Osteocyte (in vitro differentiated cells): Measurements from ENCODE around the gene ENO3. TPM values are rescaled to one million over a fixed set of nuclear protein-coding genes. Genes with fewer than 3 reads are reported as not detected.
A peak's percentile ranks its signal among the peaks of the same experiment; 100 is the strongest.

Source experiments
- DNase-seq: peaks from one replicate; pipeline ENCODE4 v3.0.0; 2021; ENCODE audit warnings: mixed read lengths; ENCODE audit not compliant: unreplicated experiment; ENCODE audit errors: extremely low spot score
- H3K27ac Mint-ChIP-seq: one replicate; pipeline ENCODE4 v1.8.0; 2021; ENCODE audit warnings: mild to moderate bottlenecking, mixed read lengths; ENCODE audit not compliant: unreplicated experiment
- H3K27me3 Mint-ChIP-seq: one replicate; pipeline ENCODE4 v1.8.0; 2021; ENCODE audit warnings: mixed read lengths; ENCODE audit not compliant: unreplicated experiment
- H3K36me3 Mint-ChIP-seq: one replicate; pipeline ENCODE4 v1.8.0; 2021; ENCODE audit warnings: mixed read lengths; ENCODE audit not compliant: unreplicated experiment
- H3K4me1 Mint-ChIP-seq: one replicate; pipeline ENCODE4 v1.8.0; 2021; ENCODE audit warnings: mixed read lengths; ENCODE audit not compliant: unreplicated experiment
- H3K4me3 Mint-ChIP-seq: one replicate; pipeline ENCODE4 v1.8.0; 2021; ENCODE audit warnings: mild to moderate bottlenecking, moderate library complexity, mixed read lengths; ENCODE audit not compliant: unreplicated experiment
- H3K9me3 Mint-ChIP-seq: one replicate; pipeline ENCODE4 v1.8.0; 2021; ENCODE audit warnings: mixed read lengths; ENCODE audit not compliant: unreplicated experiment
- total RNA-seq: library from RNA; stranded (reverse); gene quantifications from 2 replicates; pipeline ENCODE4 v1.2.1, GENCODE V29; 2021
- TF ChIP-seq, protein P1 (sequence below): fragments of 200-600 bp; sonication (generic); IDR thresholded peaks from 2 replicates; pipeline ENCODE4 v1.5.0; 2021; ENCODE audit warnings: antibody characterized with exemption, mild to moderate bottlenecking, moderate library complexity

The ENO3 gene
- total RNA-seq, 1 donor from 2014 or later, result 9.5 TPM

GRCh38 chr17:4970273-4970672, 19.4 kb downstream of the ENO3 start:
- no peak for DNase-seq
- Mint-ChIP-seq H3K27me3 (no peaks in the 10 kb centered on the region), H3K36me3 (peaks cover 22% of the 10 kb centered on the region), H3K27ac (no peak overlapping the region), H3K9me3 (no peaks in the 10 kb centered on the region), H3K4me1 (peaks cover 34% of the 10 kb centered on the region), H3K4me3 (no peak overlapping the region)
- TF ChIP-seq, protein P1, sequence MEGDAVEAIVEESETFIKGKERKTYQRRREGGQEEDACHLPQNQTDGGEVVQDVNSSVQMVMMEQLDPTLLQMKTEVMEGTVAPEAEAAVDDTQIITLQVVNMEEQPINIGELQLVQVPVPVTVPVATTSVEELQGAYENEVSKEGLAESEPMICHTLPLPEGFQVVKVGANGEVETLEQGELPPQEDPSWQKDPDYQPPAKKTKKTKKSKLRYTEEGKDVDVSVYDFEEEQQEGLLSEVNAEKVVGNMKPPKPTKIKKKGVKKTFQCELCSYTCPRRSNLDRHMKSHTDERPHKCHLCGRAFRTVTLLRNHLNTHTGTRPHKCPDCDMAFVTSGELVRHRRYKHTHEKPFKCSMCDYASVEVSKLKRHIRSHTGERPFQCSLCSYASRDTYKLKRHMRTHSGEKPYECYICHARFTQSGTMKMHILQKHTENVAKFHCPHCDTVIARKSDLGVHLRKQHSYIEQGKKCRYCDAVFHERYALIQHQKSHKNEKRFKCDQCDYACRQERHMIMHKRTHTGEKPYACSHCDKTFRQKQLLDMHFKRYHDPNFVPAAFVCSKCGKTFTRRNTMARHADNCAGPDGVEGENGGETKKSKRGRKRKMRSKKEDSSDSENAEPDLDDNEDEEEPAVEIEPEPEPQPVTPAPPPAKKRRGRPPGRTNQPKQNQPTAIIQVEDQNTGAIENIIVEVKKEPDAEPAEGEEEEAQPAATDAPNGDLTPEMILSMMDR, result no peak

- Mint-ChIP-seq H3K9me3 (no peaks in the 10 kb centered on the region), H3K4me1 (peaks cover 28% of the 10 kb centered on the region), H3K4me3 (no peak overlapping the region), H3K36me3 (peaks cover 20% of the 10 kb centered on the region), H3K27ac (no peak overlapping the region), H3K27me3 (no peaks in the 10 kb centered on the region)
- TF ChIP-seq, protein P1, result no peak
- no peak for DNase-seq
Measured at GRCh38 chr17:4971826-4972225, 20.9 kb downstream of the ENO3 start.

DNA sequence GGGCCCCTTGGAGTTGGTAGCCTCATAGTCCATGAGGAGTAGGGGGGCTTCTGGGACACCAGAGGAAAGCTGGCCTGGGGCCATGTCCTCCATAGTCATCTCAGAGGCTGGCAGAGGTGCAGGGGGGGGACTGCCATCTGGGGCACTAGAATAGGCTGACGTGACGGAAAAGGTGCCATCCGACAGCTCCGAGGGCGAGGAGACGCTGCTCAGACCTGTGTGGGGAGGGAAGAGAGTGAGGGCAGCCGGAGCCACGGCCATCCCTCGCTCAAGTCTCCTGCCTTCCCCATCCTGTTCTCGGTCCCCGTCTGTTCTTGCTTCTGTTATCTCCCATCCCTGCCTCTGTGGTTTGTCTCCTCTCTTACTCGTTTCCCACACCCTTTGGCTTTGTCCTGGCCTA, 21.4 kb downstream of the ENO3 start:
- DNase-seq, result no peak
- Mint-ChIP-seq H3K4me1 (peaks cover 28% of the 10 kb centered on the region), H3K9me3 (no peaks in the 10 kb centered on the region), H3K27me3 (no peaks in the 10 kb centered on the region), H3K27ac (no peak overlapping the region), H3K4me3 (no peak overlapping the region), H3K36me3 (peaks cover 21% of the 10 kb centered on the region)
- TF ChIP-seq, protein P1, result no peak

GRCh38 chr17:4972752-4973151, 21.8 kb downstream of the ENO3 start:
- Mint-ChIP-seq H3K27ac (peak overlapping the region; percentile 23), H3K9me3 (no peaks in the 10 kb centered on the region), H3K36me3 (peaks cover 23% of the 10 kb centered on the region), H3K4me3 (no peak overlapping the region), H3K4me1 (peaks cover 28% of the 10 kb centered on the region), H3K27me3 (no peaks in the 10 kb centered on the region)
- no peak for DNase-seq
- TF ChIP-seq, protein P1, result no peak

DNA sequence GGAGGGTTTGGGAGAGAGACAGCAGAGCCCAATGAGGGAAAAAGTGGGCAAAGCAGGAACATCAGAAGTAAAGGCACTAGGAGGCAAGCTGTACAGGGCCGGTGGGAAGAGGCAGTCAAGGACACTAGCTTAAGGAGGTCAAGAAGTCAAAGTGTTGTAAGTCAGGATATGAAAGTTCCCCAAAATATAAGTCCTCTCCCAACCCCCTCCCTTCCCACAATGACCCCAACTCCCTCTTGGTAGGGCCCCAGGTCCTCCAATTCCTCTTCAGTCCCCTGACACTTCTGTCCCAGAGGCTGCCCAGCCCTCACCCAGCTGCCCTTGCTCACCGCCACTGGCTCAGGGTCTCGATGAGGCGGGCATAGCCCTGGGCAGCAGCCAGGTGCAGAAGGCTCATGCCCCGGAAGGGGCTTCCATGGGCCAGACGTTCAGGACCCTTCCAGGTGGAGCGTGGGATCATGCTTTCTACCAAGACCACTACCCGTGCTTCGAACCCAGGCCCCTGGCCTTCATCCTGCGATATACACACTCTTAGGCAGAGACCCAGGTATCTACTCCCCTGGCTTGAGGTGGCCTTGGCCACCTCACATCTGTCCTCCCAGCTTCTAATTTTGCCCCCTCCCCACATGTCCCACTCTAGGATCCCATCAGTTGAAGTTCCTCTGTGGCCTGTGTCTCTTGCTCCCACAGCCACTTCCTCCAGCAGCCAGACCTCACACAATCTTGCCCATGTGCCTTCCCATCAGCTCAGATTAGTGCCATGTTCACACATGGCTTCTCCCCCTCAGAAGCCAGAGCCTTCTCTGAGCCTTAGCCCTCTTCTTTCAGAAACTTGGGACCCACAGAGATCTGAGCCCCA, 22.6 kb downstream of the ENO3 start:
- TF ChIP-seq, protein P1, result no peak
- peak overlapping the region; percentile 40 for H3K27ac Mint-ChIP-seq
- H3K4me3 Mint-ChIP-seq, result no peak overlapping the region
- H3K9me3 Mint-ChIP-seq, result no peaks in the 10 kb centered on the region
- H3K27me3 Mint-ChIP-seq, result no peaks in the 10 kb centered on the region
- no peak for DNase-seq
- H3K4me1 Mint-ChIP-seq, result peaks cover 28% of the 10 kb centered on the region
- peaks cover 24% of the 10 kb centered on the region for H3K36me3 Mint-ChIP-seq
